GM12872 (cell line): ENCODE measurements around the gene ING1.

Experiments used
- TF ChIP-seq, protein P1 (sequence below): IDR thresholded peaks from 3 replicates; pipeline ENCODE4 v1.5.1; 2011; ENCODE audit warnings: low read depth, mild to moderate bottlenecking, low read length, moderate library complexity; ENCODE audit not compliant: insufficient read depth

Gene ING1

DNA sequence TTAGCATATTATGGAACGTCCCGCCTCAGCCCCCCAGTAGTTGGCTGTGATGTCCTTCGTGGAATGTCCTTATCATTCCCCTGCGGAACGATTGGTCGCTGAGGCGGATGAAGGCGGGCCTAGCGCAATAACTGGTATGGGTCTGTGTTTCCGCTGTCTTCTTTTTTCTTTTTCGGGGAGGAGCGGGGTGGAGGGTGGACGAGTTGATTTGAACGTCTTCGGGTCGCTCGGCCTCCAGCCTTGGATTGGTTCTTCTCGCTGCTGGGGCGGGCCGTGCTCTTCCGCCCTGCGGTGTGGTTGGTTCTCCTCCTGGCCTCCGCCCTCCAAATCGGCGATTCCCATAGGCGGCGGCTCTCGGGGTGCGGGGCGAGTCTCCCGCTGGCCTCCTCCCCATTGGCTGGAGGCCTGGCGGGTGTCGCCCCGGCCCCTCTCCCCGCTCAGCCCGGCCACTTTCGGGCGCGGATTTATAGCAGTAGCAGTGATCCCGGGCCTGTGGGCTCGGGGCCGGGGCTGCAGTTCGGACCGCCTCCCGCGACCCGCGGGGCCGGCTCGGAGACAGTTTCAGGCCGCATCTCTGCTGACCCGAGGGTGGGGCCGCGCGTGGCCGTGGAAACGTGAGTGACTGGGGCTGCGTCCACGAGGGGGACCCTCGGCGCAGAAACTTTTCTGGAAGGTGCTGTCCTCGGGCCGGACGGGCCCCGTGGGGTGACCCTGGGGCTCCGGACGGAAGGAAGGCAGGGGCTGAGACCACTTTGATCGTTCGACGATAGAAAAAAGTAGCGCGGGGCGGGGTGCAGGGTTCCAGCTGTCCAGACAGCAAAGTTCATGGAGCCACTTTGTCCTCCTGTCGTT is 2.1 kb downstream of the ING1 start:
- TF ChIP-seq, protein P1, sequence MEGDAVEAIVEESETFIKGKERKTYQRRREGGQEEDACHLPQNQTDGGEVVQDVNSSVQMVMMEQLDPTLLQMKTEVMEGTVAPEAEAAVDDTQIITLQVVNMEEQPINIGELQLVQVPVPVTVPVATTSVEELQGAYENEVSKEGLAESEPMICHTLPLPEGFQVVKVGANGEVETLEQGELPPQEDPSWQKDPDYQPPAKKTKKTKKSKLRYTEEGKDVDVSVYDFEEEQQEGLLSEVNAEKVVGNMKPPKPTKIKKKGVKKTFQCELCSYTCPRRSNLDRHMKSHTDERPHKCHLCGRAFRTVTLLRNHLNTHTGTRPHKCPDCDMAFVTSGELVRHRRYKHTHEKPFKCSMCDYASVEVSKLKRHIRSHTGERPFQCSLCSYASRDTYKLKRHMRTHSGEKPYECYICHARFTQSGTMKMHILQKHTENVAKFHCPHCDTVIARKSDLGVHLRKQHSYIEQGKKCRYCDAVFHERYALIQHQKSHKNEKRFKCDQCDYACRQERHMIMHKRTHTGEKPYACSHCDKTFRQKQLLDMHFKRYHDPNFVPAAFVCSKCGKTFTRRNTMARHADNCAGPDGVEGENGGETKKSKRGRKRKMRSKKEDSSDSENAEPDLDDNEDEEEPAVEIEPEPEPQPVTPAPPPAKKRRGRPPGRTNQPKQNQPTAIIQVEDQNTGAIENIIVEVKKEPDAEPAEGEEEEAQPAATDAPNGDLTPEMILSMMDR = no peak; the same call in 2 of the 3 replicates

DNA sequence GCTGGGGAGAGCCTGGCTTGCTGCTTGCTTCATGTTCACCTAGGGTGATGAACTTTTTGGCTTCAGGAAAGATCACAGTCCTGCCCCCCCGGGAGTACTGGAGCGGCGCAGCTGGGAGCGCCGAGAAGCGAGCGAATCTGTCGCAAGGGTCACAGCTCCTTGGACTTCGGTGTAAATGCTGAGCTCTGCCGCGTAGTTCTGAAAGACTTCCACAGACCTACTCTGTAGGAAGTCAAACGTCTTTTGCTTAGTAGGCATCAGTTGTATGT is 2.7 kb downstream of the ING1 start:
- TF ChIP-seq, protein P1 = no peak

DNA sequence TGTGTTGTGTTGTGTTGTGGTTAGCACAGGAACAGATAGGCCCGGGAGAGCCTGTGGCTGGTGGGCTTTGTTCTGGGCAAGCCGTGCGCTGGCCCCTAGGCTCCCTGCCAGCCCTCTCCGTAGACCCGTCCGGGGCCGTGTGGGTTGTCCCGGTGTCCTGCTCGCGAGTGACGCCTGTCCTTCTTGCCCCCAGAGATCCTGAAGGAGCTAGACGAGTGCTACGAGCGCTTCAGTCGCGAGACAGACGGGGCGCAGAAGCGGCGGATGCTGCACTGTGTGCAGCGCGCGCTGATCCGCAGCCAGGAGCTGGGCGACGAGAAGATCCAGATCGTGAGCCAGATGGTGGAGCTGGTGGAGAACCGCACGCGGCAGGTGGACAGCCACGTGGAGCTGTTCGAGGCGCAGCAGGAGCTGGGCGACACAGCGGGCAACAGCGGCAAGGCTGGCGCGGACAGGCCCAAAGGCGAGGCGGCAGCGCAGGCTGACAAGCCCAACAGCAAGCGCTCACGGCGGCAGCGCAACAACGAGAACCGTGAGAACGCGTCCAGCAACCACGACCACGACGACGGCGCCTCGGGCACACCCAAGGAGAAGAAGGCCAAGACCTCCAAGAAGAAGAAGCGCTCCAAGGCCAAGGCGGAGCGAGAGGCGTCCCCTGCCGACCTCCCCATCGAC is 5.7 kb downstream of the ING1 start:
- TF ChIP-seq, protein P1 = no peak

DNA sequence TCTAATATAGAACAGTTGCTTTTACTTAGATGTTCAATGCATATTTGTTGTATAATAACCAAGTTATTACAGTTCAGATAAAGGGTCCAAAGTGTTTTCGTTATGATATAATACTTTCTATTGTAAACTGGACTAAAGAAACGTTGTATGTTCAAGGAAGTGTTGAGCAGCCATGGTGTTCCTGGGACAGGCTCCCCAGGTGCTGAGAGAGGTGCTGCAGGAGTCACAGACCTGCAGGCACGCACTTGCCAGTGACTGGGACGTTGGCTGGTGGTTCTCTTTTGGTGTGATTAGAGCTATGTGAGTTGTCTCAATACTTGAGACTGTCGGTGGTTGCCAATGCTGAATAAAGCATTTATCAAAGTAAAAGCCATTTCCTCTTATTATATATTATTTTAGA is 9.5 kb downstream of the ING1 start:
- TF ChIP-seq, protein P1 = no peak

DNA sequence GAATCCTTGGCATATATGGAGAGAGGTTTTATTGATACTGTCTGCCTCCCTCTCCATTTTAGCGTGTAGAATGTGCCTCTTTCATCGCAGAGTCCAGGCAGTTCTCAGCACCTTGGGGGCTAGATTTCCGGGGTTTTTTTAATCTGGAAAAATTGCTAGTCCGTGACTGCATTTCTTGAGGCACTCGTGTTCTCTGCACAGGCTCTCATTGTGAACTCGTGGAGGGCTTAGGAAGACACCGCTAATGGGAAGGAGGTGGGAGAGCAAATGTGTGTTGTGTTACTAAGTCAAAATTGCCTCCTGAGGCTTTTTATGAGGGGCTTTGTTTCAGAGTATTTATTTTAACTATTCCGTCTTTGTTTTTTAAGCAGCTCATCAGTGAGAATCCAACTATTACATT is 10.1 kb downstream of the ING1 start:
- TF ChIP-seq, protein P1 = no peak

DNA sequence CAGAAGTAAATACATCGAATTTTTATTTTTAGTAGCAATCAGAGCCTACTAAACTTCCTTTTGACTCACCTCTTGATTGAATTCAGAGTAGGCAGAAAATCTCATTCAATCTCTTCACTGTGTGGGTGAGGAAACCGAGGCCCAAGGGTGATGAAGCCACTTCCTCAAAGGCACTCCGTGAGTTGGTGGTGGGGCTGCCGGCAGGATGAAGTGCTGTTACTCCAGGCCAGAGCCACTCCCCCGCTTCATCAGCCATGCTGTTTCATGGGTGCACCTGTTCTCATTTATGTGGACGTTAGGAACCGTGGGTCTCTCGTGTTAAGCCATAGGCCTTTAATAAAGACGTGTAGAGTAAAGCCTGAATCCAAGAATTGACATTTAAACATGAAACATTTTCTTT is 13.2 kb downstream of the ING1 start:
- TF ChIP-seq, protein P1 = no peak

DNA sequence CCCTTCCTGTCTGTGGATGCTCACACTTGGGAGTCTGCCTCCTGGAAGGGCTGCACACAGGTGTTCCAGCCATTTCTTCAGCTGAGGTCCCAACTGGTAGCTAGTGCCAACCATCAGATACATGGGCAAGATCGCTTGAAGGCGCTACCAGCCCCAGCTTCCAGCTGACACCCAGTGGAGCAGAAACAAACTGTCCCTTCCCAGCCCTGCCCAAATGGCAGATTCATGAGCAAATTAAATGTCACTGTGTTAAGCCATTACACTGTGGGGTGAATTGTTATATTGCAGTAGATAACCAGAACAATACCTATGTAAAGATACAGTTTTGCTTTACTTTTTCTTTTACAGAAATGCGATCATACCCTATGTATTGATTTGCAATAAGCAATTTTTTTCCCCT is 17.6 kb downstream of the ING1 start:
- TF ChIP-seq, protein P1 = no peak
